HG03066 (cell line): Measurements from ENCODE around the gene STAC3.

Experiments used
- ATAC-seq: cut with Tn5 transposase; IDR thresholded peaks from one replicate; pipeline ENCODE4 v1.9.1; 2021; ENCODE audit warnings: low read depth; ENCODE audit not compliant: unreplicated experiment

Gene STAC3

DNA sequence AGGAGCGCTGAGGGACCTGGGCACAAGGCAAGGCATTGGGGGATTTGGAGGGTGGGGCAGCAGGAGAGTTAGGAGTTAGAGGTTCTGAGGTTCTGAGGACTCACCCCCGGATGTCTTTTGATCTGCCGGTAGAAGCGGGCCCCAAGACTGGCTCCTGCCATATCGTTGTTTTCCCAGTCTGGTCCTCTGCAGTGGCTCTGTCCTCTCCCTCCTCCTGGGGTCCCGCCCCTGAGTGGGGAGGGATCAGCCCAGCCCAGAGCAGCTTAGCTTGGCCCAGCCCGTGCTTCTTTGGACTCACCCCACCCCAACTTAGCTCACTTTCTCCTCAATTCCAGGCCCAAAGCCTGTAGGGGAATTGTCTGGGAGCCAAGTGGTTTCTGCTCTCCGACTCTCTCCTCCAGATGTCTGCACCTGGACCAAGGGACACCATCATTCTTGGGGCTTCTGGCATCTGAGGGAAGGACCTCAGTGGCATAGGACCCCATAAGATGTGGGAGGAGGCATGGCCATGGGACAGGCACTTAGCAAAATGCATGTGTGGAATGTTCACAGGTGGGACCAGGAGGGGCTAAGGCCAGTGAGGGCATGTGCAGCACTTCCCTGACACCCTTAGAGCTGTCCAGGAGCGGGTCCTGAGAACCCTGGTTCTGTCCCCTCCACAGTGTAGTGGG is 13.9 kb downstream of the STAC3 start:
- ATAC-seq = no peak

DNA sequence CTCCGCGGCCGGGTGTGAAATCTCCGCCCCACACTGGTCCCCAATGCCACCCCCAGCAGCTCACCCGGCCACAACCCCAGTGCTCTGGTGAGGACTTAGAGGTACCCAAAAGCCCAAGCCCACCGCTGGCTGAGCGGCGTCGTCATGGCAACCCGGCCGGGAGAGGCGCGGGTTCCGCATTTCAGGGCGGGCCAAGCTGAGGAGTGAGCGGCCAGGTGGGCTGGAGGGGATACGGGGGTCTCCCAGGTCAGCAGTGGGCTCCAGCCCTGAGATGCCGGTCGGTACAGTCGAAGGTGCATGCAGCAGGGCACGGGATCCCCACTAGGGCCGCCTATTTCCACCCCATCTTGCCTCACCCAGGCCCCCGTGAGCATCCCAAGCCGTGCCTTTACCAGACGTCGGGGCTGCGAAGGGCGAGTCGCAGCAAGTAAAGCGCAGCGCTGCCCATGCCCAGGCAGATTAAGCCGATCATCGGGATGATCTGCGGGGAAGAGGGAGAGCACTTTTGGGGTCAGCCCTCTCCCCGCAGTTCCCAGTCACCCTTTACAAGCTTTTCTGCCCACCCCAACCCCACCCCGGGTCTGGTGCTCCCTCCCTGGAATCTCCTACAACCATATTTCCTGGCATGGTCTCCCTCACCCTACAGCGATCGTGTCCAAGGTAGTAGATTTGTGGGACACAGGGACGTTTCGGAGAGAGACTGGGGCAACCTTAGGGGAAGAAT is 14.6 kb downstream of the STAC3 start:
- ATAC-seq = no peak

GRCh38 chr12:57235728-57236131 is 15.3 kb downstream of the STAC3 start:
- no peak for ATAC-seq

GRCh38 chr12:57235017-57235727 is 15.8 kb downstream of the STAC3 start:
- ATAC-seq = no peak

- no peak for ATAC-seq
These were observed 16.4 kb downstream of the STAC3 start for GRCh38 chr12:57234571-57235016.

DNA sequence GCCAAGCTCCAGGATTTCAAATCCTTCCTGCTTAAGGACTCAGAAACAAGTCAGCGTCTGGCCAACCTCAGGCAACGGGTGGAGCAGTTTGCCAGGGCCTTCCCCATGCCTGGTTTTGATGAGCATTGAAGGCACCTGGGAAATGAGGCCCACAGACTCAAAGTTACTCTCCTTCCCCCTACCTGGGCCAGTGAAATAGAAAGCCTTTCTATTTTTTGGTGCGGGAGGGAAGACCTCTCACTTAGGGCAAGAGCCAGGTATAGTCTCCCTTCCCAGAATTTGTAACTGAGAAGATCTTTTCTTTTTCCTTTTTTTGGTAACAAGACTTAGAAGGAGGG is 16.8 kb downstream of the STAC3 start:
- ATAC-seq = no peak

DNA sequence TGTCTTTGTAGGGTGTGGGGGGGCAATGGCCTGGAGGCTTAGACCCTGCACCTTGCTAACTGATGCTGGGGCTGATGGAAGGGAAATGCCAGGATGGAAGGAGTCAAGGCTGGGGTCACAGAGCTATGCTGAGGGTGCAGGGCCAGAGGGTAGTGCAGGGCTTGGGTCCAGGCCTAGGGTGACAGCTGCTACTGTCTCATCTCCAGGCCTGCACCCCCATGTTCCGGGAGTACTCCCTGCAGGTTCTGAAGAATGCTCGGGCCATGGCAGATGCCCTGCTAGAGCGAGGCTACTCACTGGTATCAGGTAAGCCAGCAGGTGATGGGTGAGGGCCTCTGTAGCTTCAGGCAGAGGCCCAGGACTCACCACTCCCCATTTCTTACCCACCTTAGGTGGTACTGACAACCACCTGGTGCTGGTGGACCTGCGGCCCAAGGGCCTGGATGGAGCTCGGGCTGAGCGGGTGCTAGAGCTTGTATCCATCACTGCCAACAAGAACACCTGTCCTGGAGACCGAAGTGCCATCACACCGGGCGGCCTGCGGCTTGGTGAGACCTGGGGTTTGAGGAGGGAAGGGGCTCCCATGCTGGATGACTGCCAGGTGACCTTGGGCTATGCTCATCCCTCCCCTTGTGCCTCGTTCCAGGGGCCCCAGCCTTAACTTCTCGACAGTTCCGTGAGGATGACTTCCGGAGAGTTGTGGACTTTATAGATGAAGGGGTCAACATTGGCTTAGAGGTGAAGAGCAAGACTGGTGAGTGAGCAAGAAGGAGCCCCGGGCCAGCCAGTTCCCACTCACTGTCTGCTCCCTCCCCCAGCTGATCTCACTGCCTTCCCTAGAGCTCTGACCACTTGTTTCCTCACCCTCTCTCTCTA is 17.4 kb downstream of the STAC3 start:
- no peak for ATAC-seq

DNA sequence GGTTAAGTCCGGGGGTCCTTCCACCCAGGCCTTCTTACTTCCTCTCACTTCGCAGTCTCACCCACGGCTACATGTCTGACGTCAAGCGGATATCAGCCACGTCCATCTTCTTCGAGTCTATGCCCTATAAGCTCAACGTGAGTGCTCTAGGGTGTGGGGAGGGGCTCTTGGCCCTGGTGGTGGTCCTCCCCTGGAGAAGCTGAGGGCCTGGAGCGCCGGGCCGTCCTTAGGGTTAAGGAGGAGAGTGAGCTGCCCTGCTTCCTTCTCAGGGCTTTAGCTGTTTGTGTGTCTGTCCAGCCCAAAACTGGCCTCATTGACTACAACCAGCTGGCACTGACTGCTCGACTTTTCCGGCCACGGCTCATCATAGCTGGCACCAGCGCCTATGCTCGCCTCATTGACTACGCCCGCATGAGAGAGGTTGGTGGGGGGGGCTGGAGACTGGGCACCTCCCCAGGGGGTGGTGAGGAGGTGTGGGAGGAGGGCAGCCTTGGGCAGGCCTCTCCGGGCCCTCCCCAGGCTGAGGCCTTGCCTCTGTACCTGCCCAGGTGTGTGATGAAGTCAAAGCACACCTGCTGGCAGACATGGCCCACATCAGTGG is 18.7 kb downstream of the STAC3 start:
- ATAC-seq = no peak

DNA sequence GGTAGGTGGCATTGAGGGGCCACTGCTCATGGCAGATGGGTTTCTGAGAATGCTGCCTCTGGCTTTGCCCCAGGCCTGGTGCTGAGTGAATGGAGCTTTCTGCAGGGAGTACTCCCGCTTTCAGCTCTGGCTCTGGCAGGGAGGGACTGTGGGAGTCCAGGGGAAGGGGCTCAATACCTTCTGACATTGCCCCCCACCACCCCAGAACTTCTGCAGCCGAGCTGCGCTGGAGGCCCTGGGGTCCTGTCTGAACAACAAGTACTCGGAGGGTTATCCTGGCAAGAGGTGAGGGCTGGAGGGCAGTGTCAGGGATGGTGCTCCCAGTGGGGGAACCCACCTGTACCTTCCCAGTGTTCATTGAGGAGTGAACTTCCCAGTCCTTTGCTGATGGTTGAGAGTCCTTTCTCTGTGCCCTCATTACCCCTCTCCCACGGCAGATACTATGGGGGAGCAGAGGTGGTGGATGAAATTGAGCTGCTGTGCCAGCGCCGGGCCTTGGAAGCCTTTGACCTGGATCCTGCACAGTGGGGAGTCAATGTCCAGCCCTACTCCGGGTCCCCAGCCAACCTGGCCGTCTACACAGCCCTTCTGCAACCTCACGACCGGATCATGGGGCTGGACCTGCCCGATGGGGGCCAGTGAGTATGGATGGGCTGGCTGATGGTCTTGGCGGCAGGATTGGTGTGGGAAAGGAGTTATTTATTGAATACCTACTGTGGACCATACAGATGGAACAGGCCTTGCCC is 19.5 kb downstream of the STAC3 start:
- ATAC-seq = no peak

DNA sequence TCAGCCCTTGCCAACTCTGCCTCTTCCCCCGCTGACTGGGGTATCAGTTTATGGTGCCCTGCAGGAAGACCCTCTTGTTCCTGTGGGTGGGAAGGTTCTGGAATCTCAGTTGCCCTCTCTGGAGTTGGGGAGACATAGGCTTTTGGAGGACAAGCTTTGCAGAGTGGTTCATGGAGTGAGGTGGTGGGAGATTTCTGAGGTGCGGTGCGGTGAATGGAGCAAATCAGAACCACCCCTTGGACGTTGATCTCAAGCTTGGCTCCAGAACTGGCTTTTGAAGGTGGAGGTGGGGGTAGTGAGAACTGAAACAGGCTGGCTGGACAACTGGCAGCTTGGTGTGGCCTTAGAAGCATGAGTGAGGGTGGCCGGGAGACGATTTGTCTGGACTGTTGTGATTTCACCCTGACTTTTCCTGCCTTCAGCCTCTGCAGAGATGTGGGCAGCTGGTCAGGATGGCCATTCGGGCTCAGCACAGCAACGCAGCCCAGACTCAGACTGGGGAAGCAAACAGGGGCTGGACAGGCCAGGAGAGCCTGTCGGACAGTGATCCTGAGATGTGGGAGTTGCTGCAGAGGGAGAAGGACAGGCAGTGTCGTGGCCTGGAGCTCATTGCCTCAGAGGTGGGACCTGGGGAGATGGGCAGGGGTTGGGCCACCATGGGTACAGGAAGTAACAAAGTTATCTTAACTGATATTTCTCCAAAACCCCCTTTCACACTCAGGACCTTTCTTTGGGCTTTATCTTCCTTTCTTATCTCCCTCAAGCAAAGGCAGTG is 20.4 kb downstream of the STAC3 start:
- no peak for ATAC-seq

DNA sequence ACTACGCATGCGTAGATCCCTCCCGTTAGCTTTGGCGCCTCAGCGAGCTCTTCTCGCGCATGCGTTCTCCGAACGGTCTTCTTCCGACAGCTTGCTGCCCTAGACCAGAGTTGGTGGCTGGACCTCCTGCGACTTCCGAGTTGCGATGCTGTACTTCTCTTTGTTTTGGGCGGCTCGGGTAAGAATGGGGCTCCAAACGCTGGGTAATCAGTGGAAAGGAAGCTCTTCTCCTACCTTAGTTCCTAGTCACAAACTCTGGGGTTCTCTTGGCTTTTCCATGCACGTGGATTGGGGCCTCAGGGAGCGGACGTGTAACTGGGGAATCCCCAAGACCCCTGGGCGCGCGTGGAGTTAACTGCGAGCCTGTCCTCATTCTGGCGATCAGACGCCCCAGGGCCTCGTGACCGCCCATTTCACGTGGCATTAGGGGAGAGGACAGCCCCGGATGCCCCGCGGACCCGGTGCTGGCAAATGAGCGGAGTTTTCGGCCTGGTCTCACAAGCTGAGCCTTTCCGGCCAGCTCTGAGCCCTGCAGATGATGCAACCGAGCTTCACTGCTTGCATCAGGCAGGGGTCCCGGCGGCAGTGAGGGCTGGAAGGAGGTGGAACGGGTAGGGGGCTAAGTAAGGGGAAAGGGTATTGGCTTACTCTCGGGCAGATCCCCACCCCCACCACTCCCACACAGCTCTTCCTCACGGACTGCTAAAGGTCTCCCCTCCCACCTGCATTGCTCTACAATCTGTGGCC is 21.2 kb downstream of the STAC3 start, which contains the start of gene SHMT2:
Gene SHMT2 (plus strand): TSS at position 78 of the 747 bp plus-strand sequence. CDS start 68 bp downstream, at position 146.
- peak; percentile 49 for ATAC-seq

- ATAC-seq = peak; percentile 10
These were observed 21.8 kb downstream of the STAC3 start for GRCh38 chr12:57229046-57229633.

DNA sequence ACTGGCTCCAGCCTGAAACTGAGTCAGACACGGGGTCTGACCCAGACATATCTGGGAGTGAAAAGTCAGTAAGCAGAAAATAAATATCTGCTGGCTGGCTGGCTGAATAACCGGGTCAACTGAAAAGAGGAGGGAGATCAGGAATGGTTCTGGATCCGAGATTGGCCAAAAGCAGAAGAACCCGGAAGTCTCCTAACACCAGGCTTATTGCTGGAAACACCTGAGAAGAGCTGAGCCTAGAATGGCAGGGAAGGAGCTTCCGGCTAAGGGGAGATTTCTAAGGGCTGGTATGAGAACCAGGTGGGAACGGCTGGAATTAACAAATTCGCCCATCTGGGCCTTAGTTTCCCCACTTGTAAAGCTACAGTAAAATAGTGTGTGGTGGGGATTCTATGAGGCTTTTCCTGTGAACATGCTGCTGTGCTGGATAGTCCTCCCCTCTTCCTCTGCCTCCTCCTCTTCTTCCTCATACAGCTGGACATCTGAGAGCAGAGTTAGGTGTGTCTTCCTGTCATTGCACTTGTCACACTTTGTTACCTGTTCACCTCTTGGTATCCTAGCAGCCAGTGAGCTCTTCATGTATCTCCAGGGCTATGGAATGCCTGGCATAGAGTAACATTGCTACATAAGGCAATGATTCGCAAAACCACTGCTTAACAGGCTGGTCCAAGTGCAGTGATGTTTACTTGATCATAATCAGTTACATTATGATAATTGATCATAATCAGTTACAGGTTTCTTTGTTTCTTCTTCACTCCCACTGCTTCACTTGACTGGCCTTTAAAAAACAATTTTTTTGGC is 23.5 kb downstream of the STAC3 start:
- ATAC-seq = no peak

- no peak for ATAC-seq
These were observed 24.2 kb downstream of the STAC3 start for GRCh38 chr12:57226588-57227314.

- no peak for ATAC-seq
These were observed 25.2 kb downstream of the STAC3 start for GRCh38 chr12:57225680-57226210.
